PFSK-1 (cell line): Measurements from ENCODE around the gene GGTLC1.

ENCODE experiments used
- FOXP2 ChIP-seq: optimal IDR thresholded peaks from 2 replicates; pipeline ENCODE3; 2011; ENCODE audit warnings: borderline replicate concordance, control low read depth, inconsistent platforms; ENCODE audit not compliant: insufficient read depth; ENCODE audit errors: extremely low read length, extremely low read depth
- POLR2AphosphoS5 ChIP-seq: IDR thresholded peaks from 2 replicates; pipeline ENCODE4 v1.6.1; 2012; ENCODE audit warnings: low read depth, mild to moderate bottlenecking, control low read depth, low read length, moderate library complexity
- SIN3A ChIP-seq: IDR thresholded peaks from 2 replicates; pipeline ENCODE4 v1.6.1; 2012; ENCODE audit warnings: mild to moderate bottlenecking, low read length, moderate library complexity, borderline replicate concordance; ENCODE audit not compliant: insufficient read depth
- TAF1 ChIP-seq: IDR thresholded peaks from 2 replicates; pipeline ENCODE4 v1.6.1; 2012; ENCODE audit warnings: low read length, control low read depth, borderline replicate concordance; ENCODE audit not compliant: insufficient read depth
- TF ChIP-seq, protein P1 (sequence below), 2 experiments: IDR thresholded peaks; 2 replicates each; pipeline versions ENCODE4 v1.6.1 to v1.8.0; 2011 to 2012; ENCODE audit warnings: low read depth in 2 of 2, low read length in 2 of 2, control low read depth in 1 of 2, inconsistent platforms in 1 of 2, mild to moderate bottlenecking in 1 of 2, moderate library complexity in 1 of 2; ENCODE audit not compliant: insufficient read depth in 1 of 2

DNA sequence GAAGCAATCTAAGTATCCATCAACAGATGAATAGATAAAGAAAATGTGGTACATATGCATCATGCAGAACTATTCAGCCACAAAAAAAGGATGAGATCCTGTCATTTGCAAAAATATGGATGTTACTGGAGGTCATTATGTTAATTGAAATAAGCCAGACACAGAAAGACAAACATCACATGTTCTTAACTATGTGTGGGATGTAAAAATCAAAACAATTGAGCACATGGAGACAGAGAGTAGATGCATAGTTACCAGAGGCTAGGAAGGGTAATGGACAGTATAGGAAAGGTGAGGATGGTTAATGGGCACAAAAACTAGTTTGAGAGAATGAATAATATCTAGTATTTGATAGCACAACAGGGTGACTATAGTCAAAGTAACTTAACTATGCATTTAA lies 26.3 kb downstream of the GGTLC1 start:
- TF ChIP-seq POLR2AphosphoS5 (no peak), TAF1 (no peak), SIN3A (no peak), FOXP2 (no peak)
- TF ChIP-seq, protein P1, sequence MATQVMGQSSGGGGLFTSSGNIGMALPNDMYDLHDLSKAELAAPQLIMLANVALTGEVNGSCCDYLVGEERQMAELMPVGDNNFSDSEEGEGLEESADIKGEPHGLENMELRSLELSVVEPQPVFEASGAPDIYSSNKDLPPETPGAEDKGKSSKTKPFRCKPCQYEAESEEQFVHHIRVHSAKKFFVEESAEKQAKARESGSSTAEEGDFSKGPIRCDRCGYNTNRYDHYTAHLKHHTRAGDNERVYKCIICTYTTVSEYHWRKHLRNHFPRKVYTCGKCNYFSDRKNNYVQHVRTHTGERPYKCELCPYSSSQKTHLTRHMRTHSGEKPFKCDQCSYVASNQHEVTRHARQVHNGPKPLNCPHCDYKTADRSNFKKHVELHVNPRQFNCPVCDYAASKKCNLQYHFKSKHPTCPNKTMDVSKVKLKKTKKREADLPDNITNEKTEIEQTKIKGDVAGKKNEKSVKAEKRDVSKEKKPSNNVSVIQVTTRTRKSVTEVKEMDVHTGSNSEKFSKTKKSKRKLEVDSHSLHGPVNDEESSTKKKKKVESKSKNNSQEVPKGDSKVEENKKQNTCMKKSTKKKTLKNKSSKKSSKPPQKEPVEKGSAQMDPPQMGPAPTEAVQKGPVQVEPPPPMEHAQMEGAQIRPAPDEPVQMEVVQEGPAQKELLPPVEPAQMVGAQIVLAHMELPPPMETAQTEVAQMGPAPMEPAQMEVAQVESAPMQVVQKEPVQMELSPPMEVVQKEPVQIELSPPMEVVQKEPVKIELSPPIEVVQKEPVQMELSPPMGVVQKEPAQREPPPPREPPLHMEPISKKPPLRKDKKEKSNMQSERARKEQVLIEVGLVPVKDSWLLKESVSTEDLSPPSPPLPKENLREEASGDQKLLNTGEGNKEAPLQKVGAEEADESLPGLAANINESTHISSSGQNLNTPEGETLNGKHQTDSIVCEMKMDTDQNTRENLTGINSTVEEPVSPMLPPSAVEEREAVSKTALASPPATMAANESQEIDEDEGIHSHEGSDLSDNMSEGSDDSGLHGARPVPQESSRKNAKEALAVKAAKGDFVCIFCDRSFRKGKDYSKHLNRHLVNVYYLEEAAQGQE (IDR thresholded peaks at IDR 0.05; ENCODE audit: insufficient read depth in 1 of 2, low read depth in 2 of 2, low read length in 2 of 2) = no peak
